22Rv1 (cell line): ENCODE measurements around the gene EDN2.

Source experiments
- ZFX ChIP-seq: fragments of 450-650 bp; IDR thresholded peaks from 2 replicates; pipeline ENCODE4 v1.6.1; 2017; ENCODE audit warnings: antibody characterized with exemption, borderline replicate concordance
- TF ChIP-seq, protein P1 (sequence below): fragments of 450-650 bp; IDR thresholded peaks from 2 replicates; pipeline ENCODE4 v1.5.1; 2017; ENCODE audit warnings: mild to moderate bottlenecking

DNA sequence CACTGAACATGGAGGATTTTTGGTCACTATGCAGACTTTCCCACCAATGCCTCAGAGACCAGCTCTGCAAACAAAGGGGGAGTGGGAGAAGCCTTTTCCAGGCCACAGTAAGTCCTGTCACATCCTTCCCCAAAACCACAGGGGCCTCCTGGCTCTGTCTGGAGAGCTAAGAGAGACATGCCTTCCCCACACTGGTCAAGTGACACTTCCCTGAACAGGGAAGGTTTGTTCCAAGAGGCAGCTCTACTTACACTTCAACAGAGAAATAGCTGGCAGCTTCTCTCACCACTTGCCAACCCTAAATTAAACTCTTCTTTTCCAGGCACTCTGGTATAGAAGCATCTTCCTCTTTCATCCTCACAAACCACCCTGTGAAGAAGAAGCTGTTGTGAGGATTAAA is 39.7 kb downstream of the EDN2 start:
- TF ChIP-seq, protein P1, sequence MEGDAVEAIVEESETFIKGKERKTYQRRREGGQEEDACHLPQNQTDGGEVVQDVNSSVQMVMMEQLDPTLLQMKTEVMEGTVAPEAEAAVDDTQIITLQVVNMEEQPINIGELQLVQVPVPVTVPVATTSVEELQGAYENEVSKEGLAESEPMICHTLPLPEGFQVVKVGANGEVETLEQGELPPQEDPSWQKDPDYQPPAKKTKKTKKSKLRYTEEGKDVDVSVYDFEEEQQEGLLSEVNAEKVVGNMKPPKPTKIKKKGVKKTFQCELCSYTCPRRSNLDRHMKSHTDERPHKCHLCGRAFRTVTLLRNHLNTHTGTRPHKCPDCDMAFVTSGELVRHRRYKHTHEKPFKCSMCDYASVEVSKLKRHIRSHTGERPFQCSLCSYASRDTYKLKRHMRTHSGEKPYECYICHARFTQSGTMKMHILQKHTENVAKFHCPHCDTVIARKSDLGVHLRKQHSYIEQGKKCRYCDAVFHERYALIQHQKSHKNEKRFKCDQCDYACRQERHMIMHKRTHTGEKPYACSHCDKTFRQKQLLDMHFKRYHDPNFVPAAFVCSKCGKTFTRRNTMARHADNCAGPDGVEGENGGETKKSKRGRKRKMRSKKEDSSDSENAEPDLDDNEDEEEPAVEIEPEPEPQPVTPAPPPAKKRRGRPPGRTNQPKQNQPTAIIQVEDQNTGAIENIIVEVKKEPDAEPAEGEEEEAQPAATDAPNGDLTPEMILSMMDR: no peak
- TF ChIP-seq ZFX: no peak
